ENCODE results near the gene GALR1.

GRCh38 chr18:77320971-77321559, 71.4 kb downstream of the GALR1 start:
- no peak for TF ChIP-seq CTCF (IDR thresholded peaks at IDR 0.05; ENCODE audit: low read depth, low read length)
- no peak for TF ChIP-seq EZH2phosphoT487 (IDR thresholded peaks at IDR 0.05; ENCODE audit: low read depth)

Measured in OCI-LY3 (cell line).